Karpas-422 (cell line): ENCODE results near the gene DOP1B. TPM values are rescaled to one million over a fixed set of nuclear protein-coding genes. Genes with fewer than 3 reads are reported as not detected.

ENCODE experiments used
- DNase-seq: peaks from one replicate; pipeline ENCODE4 v3.0.0-alpha.2; 2015
- H2AFZ ChIP-seq: fragments of 200-600 bp; sonication (generic); 2 replicates; pipeline ENCODE4 v1.6.1; 2014; ENCODE audit warnings: antibody characterized with exemption, low read length, mixed read lengths
- H3K27ac ChIP-seq: fragments of 200-600 bp; sonication (generic); 2 replicates; pipeline ENCODE4 v1.5.1; 2014; ENCODE audit warnings: mild to moderate bottlenecking, low read length, moderate library complexity
- H3K27me3 ChIP-seq: fragments of 200-600 bp; sonication (generic); 2 replicates; pipeline ENCODE4 v1.6.1; 2014; ENCODE audit warnings: low read length, mixed read lengths
- H3K36me3 ChIP-seq: fragments of 200-600 bp; sonication (generic); 2 replicates; pipeline ENCODE4 v1.6.1; 2014; ENCODE audit warnings: low read length, mixed read lengths; ENCODE audit not compliant: insufficient read depth
- H3K4me1 ChIP-seq: fragments of 200-600 bp; sonication (generic); 2 replicates; pipeline ENCODE4 v1.6.1; 2014; ENCODE audit warnings: mild to moderate bottlenecking, low read length, mixed read lengths
- H3K4me2 ChIP-seq: fragments of 200-600 bp; sonication (generic); 2 replicates; pipeline ENCODE4 v1.6.1; 2014; ENCODE audit warnings: low read length, low read depth, mild to moderate bottlenecking; ENCODE audit not compliant: poor library complexity, severe bottlenecking
- H3K4me3 ChIP-seq: fragments of 200-600 bp; sonication (generic); 2 replicates; pipeline ENCODE4 v1.5.1; 2014; ENCODE audit warnings: mild to moderate bottlenecking, antibody characterized with exemption, low read length, mixed read lengths
- H3K79me2 ChIP-seq: fragments of 200-600 bp; sonication (generic); 2 replicates; pipeline ENCODE4 v1.6.1; 2014; ENCODE audit warnings: mild to moderate bottlenecking, low read length, mixed read lengths
- H3K9ac ChIP-seq: fragments of 200-600 bp; sonication (generic); 2 replicates; pipeline ENCODE4 v1.6.0; 2014; ENCODE audit warnings: low read length
- H3K9me2 ChIP-seq: fragments of 200-600 bp; sonication (generic), shearing (Covaris generic); replicated peaks from 2 replicates; pipeline ENCODE4 v1.6.0; 2014; ENCODE audit warnings: mild to moderate bottlenecking, low read length, moderate library complexity; ENCODE audit not compliant: insufficient read depth
- H3K9me3 ChIP-seq: fragments of 300-700, 200-600 bp; sonication (generic); 2 replicates; pipeline ENCODE4 v1.6.1; 2014; ENCODE audit warnings: low read length, mixed read lengths
- H4K20me1 ChIP-seq: fragments of 200-600 bp; sonication (generic); 2 replicates; pipeline ENCODE4 v1.6.1; 2014; ENCODE audit warnings: mild to moderate bottlenecking, antibody characterized with exemption, low read length, low read depth; ENCODE audit not compliant: insufficient read depth
- total RNA-seq: library from RNA; depleted of rRNA; stranded (reverse); fragments of >200 nt; shearing (Covaris generic); gene quantifications from 2 replicates; pipeline ENCODE4 v1.2.3, GENCODE V29; 2014; ENCODE audit warnings: low replicate concordance

Gene DOP1B
- total RNA-seq, 1 experiment from 2014 or later = 2.1 TPM

DNA sequence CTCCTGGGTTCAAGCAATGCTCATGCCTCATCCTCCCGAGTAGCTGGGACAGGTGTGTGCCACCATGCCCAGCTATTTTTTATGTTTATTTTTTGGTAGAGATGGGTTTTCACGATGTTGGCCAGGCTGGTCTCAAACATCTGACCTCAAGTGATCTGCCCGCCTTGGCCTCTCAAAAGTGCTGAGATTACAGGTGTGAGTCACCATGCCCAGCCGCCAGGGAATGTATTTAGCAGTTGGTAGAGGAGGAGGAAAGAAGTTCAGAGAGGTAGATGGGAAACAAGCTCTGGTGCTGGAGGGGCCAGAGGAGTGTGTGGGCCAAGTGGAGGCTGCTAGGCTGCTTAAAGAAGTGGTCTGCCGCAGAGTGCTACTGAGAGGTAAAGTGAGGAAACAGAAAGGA lies 6.0 kb downstream of the DOP1B start:
- H3K27me3 ChIP-seq = no peaks in the 10 kb centered on the region
- H3K27ac ChIP-seq = no peak overlapping the region
- H3K4me2 ChIP-seq = no peak overlapping the region
- no peaks in the 10 kb centered on the region for H3K36me3 ChIP-seq
- no peak overlapping the region for H3K4me3 ChIP-seq
- H4K20me1 ChIP-seq = no peaks in the 10 kb centered on the region
- H3K4me1 ChIP-seq = no peaks in the 10 kb centered on the region
- H3K9me2 ChIP-seq = no peaks in the 10 kb centered on the region
- no peak for DNase-seq
- no peak overlapping the region for H3K9ac ChIP-seq
- no peak overlapping the region for H2AFZ ChIP-seq
- H3K79me2 ChIP-seq = no peaks in the 10 kb centered on the region
- no peaks in the 10 kb centered on the region for H3K9me3 ChIP-seq

DNA sequence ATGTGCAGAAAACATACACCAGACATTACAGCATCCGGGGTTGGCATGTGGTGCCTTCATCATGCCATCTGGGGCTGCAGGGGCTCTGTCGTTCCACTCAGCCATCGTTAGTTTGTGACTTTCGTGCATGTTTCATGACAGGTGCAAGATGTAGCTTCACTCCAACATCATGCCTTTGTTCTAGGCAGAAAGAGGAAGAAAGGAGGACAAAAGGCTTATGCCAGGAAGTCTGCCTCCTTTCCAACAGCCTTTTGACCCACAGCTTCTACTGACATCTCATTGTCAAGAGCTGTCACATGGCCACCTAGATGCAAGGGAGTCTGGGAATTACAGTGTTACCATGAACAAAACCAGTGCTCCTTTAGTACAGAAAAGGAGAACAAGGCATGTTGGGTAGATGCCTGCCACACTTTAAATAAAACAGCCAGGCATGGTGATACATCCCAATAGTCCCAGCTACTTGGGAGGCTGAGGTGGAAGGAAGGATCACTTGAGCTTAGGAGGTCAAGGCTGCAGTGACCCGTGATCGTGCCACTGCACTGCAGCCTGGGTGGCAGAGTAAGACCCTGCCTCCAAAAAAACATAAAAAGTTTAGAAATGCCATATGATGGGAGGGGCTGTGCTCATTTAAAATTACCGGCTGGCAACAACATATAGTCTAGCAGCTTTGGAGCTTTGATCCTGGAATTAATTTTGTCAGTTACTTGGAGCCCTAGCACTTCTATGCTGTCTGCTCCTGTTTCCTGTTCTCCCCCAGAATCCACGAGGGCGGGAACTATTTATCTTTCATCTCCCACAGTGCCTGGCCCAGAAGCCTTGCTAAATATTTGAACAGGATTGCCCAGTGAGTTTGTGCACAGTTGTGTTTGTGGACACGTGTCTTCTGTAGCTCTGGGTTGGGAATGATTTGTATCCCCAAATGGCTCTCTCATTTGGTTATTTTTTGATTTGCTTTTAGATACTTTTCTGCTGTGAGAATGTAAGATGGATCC lies 7.4 kb downstream of the DOP1B start:
- Histone ChIP-seq H3K27ac (no peak overlapping the region), H2AFZ (no peak overlapping the region), H3K4me2 (no peak overlapping the region), H3K9me2 (no peaks in the 10 kb centered on the region), H3K36me3 (no peaks in the 10 kb centered on the region), H3K9me3 (no peaks in the 10 kb centered on the region), H3K9ac (no peak overlapping the region), H3K79me2 (no peaks in the 10 kb centered on the region), H3K27me3 (no peaks in the 10 kb centered on the region), H3K4me1 (no peaks in the 10 kb centered on the region), H3K4me3 (no peak overlapping the region), H4K20me1 (no peaks in the 10 kb centered on the region)
- no peak for DNase-seq

DNA sequence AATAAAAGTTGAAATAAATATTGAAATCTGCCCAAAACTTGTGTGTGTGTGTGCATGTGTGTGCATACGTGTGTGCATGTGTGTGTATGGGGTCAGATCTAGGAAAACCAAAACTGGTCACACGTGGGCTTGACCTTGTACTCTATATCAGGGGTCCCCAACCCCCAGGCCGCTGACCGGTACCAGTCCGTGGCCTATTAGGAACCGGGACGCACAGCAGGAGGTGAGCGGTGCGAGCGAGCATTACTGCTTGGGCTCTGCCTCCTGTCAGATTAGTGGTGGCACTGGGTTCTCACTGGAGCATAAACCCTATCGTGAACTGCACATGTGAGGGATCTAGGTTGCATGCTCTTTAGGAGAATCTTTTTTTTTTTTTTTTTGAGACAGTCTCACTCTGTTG lies 8.7 kb downstream of the DOP1B start:
- Histone ChIP-seq H3K27ac (no peak overlapping the region), H3K9me3 (no peaks in the 10 kb centered on the region), H3K36me3 (no peaks in the 10 kb centered on the region), H3K4me3 (no peak overlapping the region), H3K79me2 (no peaks in the 10 kb centered on the region), H3K9ac (no peak overlapping the region), H2AFZ (no peak overlapping the region), H3K27me3 (no peaks in the 10 kb centered on the region), H3K4me2 (no peak overlapping the region), H3K4me1 (peaks cover 5% of the 10 kb centered on the region), H4K20me1 (no peaks in the 10 kb centered on the region), H3K9me2 (no peaks in the 10 kb centered on the region)
- no peak for DNase-seq

DNA sequence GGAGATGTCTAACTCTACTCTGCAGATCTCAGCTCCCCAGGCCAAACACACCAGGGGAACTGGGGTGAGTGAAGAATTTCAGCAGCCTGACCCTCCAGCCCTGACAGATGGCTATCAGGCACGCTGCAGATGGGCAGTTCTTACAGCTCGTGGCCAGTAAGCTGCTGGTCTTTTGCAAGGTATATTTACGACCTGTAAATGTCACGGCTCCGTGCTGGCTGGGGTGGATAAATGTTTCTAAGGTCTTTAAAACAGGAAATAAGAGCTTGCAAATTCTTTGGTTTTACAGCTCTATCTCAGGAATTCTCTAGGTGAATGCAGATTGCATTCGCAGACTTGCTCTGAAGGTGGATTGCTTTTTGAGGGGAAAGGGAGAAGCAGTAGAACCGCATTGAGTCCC lies 10.1 kb downstream of the DOP1B start:
- H3K9me3 ChIP-seq = no peaks in the 10 kb centered on the region
- H3K79me2 ChIP-seq = no peaks in the 10 kb centered on the region
- H3K36me3 ChIP-seq = no peaks in the 10 kb centered on the region
- H4K20me1 ChIP-seq = no peaks in the 10 kb centered on the region
- no peak overlapping the region for H3K27ac ChIP-seq
- no peak overlapping the region for H2AFZ ChIP-seq
- no peak overlapping the region for H3K9ac ChIP-seq
- H3K9me2 ChIP-seq = no peaks in the 10 kb centered on the region
- H3K4me2 ChIP-seq = no peak overlapping the region
- no peak overlapping the region for H3K4me3 ChIP-seq
- H3K27me3 ChIP-seq = no peaks in the 10 kb centered on the region
- peaks cover 5% of the 10 kb centered on the region for H3K4me1 ChIP-seq
- DNase-seq = no peak

DNA sequence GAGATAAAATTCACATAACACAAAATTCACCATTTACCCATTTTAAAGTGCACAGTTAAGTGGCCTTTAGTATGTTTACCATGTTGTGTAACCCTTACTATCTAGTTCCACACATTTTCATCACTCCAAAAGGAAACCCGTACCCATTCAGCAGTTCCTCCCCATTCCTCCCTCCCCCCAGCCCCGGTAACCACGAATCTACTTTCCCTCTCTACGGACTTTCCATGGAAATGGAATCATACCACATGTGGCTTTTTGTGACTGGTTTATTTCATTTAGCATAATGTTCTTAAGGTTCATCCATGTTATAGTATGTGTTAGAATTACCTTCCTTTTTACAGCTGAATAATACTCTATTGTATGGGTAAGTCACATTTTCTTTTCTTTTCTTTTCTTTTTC lies 10.9 kb downstream of the DOP1B start:
- Histone ChIP-seq H2AFZ (no peak overlapping the region), H3K4me3 (no peak overlapping the region), H3K36me3 (no peaks in the 10 kb centered on the region), H3K9me3 (no peaks in the 10 kb centered on the region), H3K27ac (no peak overlapping the region), H4K20me1 (no peaks in the 10 kb centered on the region), H3K9ac (no peak overlapping the region), H3K9me2 (no peaks in the 10 kb centered on the region), H3K27me3 (no peaks in the 10 kb centered on the region), H3K79me2 (no peaks in the 10 kb centered on the region), H3K4me2 (no peak overlapping the region), H3K4me1 (peaks cover 5% of the 10 kb centered on the region)
- no peak for DNase-seq

DNA sequence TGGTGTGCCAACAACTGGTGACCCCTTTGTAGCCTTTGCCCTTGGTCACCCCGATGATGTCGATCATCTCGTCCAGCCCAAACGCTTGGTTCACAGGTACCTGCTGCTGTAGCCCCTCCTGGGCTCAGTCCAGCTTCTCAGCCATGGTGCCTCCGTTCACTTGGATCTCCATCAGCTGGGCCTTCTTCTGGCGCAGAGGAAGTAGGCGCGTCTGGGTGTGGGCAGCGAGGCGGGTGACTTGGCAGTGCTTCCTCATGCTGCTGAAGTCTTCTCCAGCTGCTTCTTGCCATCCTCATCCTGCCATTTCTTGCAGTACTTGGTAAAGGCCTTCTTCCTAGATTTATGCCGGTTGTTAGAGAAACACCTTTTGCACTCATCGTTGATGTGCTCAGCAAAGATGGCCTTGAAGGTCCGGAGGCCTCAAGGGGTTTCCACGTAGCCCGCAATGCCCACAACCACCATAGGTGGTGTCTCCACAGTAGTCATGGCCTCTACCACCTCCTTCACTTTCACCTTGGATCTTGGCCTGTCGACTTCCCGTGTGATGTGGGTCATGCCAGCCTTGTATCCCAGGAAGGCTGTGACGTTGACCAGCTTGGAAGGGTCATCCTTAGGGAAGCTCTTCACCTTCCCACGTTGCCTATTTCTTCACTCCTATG lies 13.0 kb downstream of the DOP1B start:
- H3K36me3 ChIP-seq = no peaks in the 10 kb centered on the region
- no peaks in the 10 kb centered on the region for H3K9me2 ChIP-seq
- H3K27me3 ChIP-seq = no peaks in the 10 kb centered on the region
- peaks cover 5% of the 10 kb centered on the region for H3K4me1 ChIP-seq
- no peak overlapping the region for H2AFZ ChIP-seq
- H4K20me1 ChIP-seq = no peaks in the 10 kb centered on the region
- H3K27ac ChIP-seq = no peak overlapping the region
- H3K9me3 ChIP-seq = no peaks in the 10 kb centered on the region
- peak overlapping the region; percentile 19 for H3K4me2 ChIP-seq
- H3K9ac ChIP-seq = no peak overlapping the region
- no peaks in the 10 kb centered on the region for H3K79me2 ChIP-seq
- no peak for DNase-seq
- H3K4me3 ChIP-seq = no peak overlapping the region

DNA sequence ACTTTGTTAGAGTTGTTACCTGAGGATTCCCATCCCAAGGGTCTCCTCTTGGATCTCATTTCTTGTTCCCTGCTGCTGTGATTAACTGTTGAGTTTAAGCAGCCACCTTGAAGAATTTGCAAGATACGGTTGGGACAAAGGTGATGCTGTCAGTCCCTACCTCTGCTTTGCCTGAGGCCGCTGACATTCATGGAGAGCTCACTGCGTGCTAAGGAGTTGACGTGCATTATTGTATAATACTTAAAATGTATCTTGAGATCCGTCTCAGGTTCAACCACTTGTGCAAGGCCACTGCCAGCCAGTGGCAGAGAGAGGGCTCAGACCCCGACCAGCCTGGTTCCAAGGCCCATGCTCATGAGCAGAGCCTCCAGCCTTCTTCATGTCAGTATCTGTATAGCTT lies 14.2 kb downstream of the DOP1B start:
- Histone ChIP-seq H3K4me3 (no peak overlapping the region), H3K9me3 (no peaks in the 10 kb centered on the region), H3K9ac (no peak overlapping the region), H3K4me1 (peaks cover 5% of the 10 kb centered on the region), H2AFZ (no peak overlapping the region), H4K20me1 (no peaks in the 10 kb centered on the region), H3K27me3 (no peaks in the 10 kb centered on the region), H3K36me3 (no peaks in the 10 kb centered on the region), H3K4me2 (no peak overlapping the region), H3K9me2 (no peaks in the 10 kb centered on the region), H3K27ac (no peak overlapping the region), H3K79me2 (no peaks in the 10 kb centered on the region)
- DNase-seq = no peak

- no peak overlapping the region for H3K9ac ChIP-seq
- H3K4me3 ChIP-seq = no peak overlapping the region
- no peak for DNase-seq
- H3K79me2 ChIP-seq = no peaks in the 10 kb centered on the region
- H3K4me1 ChIP-seq = peaks cover 5% of the 10 kb centered on the region
- no peak overlapping the region for H2AFZ ChIP-seq
- H3K27ac ChIP-seq = no peak overlapping the region
- H3K36me3 ChIP-seq = no peaks in the 10 kb centered on the region
- no peaks in the 10 kb centered on the region for H3K9me2 ChIP-seq
- H3K4me2 ChIP-seq = no peak overlapping the region
- H4K20me1 ChIP-seq = no peaks in the 10 kb centered on the region
- H3K27me3 ChIP-seq = no peaks in the 10 kb centered on the region
- no peaks in the 10 kb centered on the region for H3K9me3 ChIP-seq
These were observed 14.7 kb downstream of the DOP1B start for GRCh38 chr21:36171336-36171735.
